ENCODE results near the gene MAPT.

- no peak for TF ChIP-seq CTCF (IDR thresholded peaks at IDR 0.05; ENCODE audit: low read depth, low read length, poor library complexity, severe bottlenecking)
- TF ChIP-seq EZH2phosphoT487 (IDR thresholded peaks at IDR 0.05; ENCODE audit: borderline replicate concordance, low read length), result no peak
Observed at GRCh38 chr17:46043606-46044005, 149.3 kb downstream of the MAPT start.
